Measurements from ENCODE around the gene SRRM4.

The SRRM4 gene

GRCh38 chr12:119122751-119123150, 141.4 kb downstream of the SRRM4 start:
- DNase-seq (ENCODE audit: low read depth) = no peak

- DNase-seq (ENCODE audit: low read depth) = no peak
These were observed 147.2 kb downstream of the SRRM4 start for GRCh38 chr12:119128527-119128926.

- DNase-seq (ENCODE audit: low read depth) = no peak
These were observed 148.6 kb downstream of the SRRM4 start for GRCh38 chr12:119129827-119130434.

- DNase-seq (ENCODE audit: low read depth) = no peak
These were observed 149.2 kb downstream of the SRRM4 start for GRCh38 chr12:119130523-119130922.

- no peak for DNase-seq (ENCODE audit: low read depth)
These were observed 153.1 kb downstream of the SRRM4 start for GRCh38 chr12:119134284-119135072.

- DNase-seq (ENCODE audit: low read depth) = no peak
These were observed 155.6 kb downstream of the SRRM4 start for GRCh38 chr12:119136811-119137410.

GRCh38 chr12:119139448-119139847, 158.1 kb downstream of the SRRM4 start:
- no peak for DNase-seq (ENCODE audit: low read depth)

GRCh38 chr12:119145367-119145766, 164.0 kb downstream of the SRRM4 start:
- no peak for DNase-seq (ENCODE audit: low read depth)

GRCh38 chr12:119147847-119148448, 166.6 kb downstream of the SRRM4 start:
- no peak for DNase-seq (ENCODE audit: low read depth)

GRCh38 chr12:119149270-119149669, 167.9 kb downstream of the SRRM4 start:
- DNase-seq (ENCODE audit: low read depth) = no peak

- no peak for DNase-seq (ENCODE audit: low read depth)
These were observed 170.2 kb downstream of the SRRM4 start for GRCh38 chr12:119151445-119152026.

GRCh38 chr12:119153477-119154434, 172.4 kb downstream of the SRRM4 start:
- peak; percentile 2 for DNase-seq (ENCODE audit: low read depth)

- no peak for DNase-seq (ENCODE audit: low read depth)
These were observed 173.1 kb downstream of the SRRM4 start for GRCh38 chr12:119154435-119154818.

- no peak for DNase-seq (ENCODE audit: low read depth)
These were observed 175.2 kb downstream of the SRRM4 start for GRCh38 chr12:119156401-119157044.

GRCh38 chr12:119157528-119157927, 176.2 kb downstream of the SRRM4 start:
- DNase-seq (ENCODE audit: low read depth) = no peak

- DNase-seq (ENCODE audit: low read depth) = no peak
These were observed 176.6 kb downstream of the SRRM4 start for GRCh38 chr12:119157978-119158377.

- no peak for DNase-seq (ENCODE audit: low read depth)
These were observed 177.1 kb downstream of the SRRM4 start for GRCh38 chr12:119158402-119158801.

GRCh38 chr12:119159844-119160243, 178.5 kb downstream of the SRRM4 start:
- no peak for DNase-seq (ENCODE audit: low read depth)

GRCh38 chr12:119167902-119168301, 186.6 kb downstream of the SRRM4 start:
- no peak for DNase-seq (ENCODE audit: low read depth)

- no peak for DNase-seq (ENCODE audit: low read depth)
These were observed 187.4 kb downstream of the SRRM4 start for GRCh38 chr12:119168721-119169120.

GRCh38 chr12:119169150-119169549, 187.8 kb downstream of the SRRM4 start:
- no peak for DNase-seq (ENCODE audit: low read depth)

Measured in activated T-cell treated with anti-CD3 and anti-CD28 coated beads for 24 hours (primary cell).